Upper lobe of left lung (tissue), 4 donors: ENCODE results near the gene SURF4.

Experiments
- CTCF ChIP-seq, 6 experiments: fragments of 450-650 bp in 4 of 6; fragments of 200-600 bp in 2 of 6; sonication (generic) in 2 of 6; IDR thresholded peaks; one replicate each; pipeline ENCODE4 v1.5.1; 2016 to 2019; ENCODE audit warnings: antibody characterized with exemption in 6 of 6
- POLR2A ChIP-seq, 4 donors: fragments of 450-650 bp; IDR thresholded peaks; one replicate each; pipeline ENCODE4 v1.5.1; 2016 to 2017; ENCODE audit warnings: antibody characterized with exemption in 4 of 4, mild to moderate bottlenecking in 2 of 4

DNA sequence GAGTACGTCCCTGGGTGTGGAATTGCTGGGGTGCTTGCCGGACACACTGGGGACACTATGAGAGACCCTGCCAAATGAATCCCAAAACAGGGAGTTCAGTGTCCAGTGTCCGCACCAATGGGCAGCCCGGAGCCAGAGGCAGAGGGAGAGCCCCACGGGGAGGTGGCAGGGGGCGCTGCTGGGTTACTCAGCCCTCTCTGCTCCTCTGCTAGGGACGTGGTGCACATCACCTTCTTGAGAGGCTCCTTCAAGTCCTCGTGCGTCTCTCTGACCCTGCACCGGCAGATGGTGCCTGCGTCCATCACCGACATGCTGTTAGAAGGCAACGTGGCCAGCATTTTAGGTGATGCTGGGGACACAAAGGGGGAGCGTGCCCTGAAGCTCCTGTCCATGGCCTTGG is 21.1 kb upstream of the SURF4 start:
- TF ChIP-seq POLR2A (IDR thresholded peaks at IDR 0.05) (no peak), CTCF (IDR thresholded peaks at IDR 0.05) (no peak)
